NT2/D1 (cell line): ENCODE measurements around the gene SLC24A3.

Experiments used
- DNase-seq: peaks from one replicate; pipeline ENCODE4 v3.0.0-alpha.2; 2011; ENCODE audit warnings: low read depth, low spot score
- H3K27me3 ChIP-seq: 2 replicates; pipeline ENCODE4 v1.6.0; 2011; ENCODE audit warnings: mild to moderate bottlenecking; ENCODE audit not compliant: insufficient read length, insufficient read depth
- H3K36me3 ChIP-seq: 2 replicates; pipeline ENCODE4 v1.6.1; 2011; ENCODE audit warnings: mild to moderate bottlenecking, low read length, mixed read lengths; ENCODE audit not compliant: insufficient read depth, insufficient read length
- H3K4me1 ChIP-seq: 2 replicates; pipeline ENCODE4 v1.5.1; 2011; ENCODE audit not compliant: insufficient read depth, insufficient read length
- H3K4me3 ChIP-seq: 2 replicates; pipeline ENCODE4 v1.5.1; 2011; ENCODE audit warnings: low read depth; ENCODE audit not compliant: insufficient read length
- H3K9ac ChIP-seq: 2 replicates; pipeline ENCODE4 v1.6.0; 2011; ENCODE audit warnings: low read depth; ENCODE audit not compliant: insufficient read length
- H3K9me3 ChIP-seq: 2 replicates; pipeline ENCODE4 v1.5.1; 2011; ENCODE audit warnings: mild to moderate bottlenecking, low read length; ENCODE audit not compliant: insufficient read depth
- SUZ12 ChIP-seq: IDR thresholded peaks from 2 replicates; pipeline ENCODE4 v1.6.1; 2011; ENCODE audit not compliant: insufficient read length, insufficient read depth; ENCODE audit errors: extremely low read depth
- YY1 ChIP-seq: IDR thresholded peaks from 2 replicates; pipeline ENCODE4 v1.6.1; 2011; ENCODE audit not compliant: insufficient read length, insufficient read depth
- ZNF274 ChIP-seq: IDR thresholded peaks from 2 replicates; pipeline ENCODE4 v1.6.1; 2011; ENCODE audit warnings: mild to moderate bottlenecking, low read depth, low read length

The SLC24A3 gene

GRCh38 chr20:19320005-19320404 is 107.6 kb downstream of the SLC24A3 start:
- Histone ChIP-seq H3K36me3 (no peaks in the 10 kb centered on the region), H3K9ac (no peak overlapping the region)

DNA sequence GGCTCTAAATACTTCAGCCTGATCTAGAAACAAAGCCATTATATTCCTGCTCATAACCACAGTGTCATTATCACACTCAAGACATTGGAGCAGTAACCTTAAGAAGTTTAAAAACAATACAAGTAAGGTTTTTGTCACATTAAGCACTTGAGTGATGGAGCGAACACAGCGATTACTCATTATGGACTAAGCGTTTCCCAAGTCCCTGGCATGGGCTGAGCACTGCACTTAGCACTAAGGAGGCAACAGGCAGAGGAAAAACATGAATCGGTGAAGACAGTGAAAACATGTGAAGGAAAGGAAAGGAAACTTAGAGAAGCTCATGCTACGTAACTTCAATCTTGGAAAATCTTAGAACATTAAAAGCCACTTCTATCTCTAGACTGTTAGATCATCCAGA is 108.7 kb downstream of the SLC24A3 start:
- H3K36me3 ChIP-seq: no peaks in the 10 kb centered on the region
- TF ChIP-seq SUZ12 (no peak), YY1 (no peak), ZNF274 (no peak)
- H3K4me3 ChIP-seq: no peak overlapping the region
- no peaks in the 10 kb centered on the region for H3K9me3 ChIP-seq
- H3K4me1 ChIP-seq: peaks cover 4% of the 10 kb centered on the region
- no peak overlapping the region for H3K9ac ChIP-seq
- H3K27me3 ChIP-seq: no peaks in the 10 kb centered on the region
- DNase-seq: no peak

More at GRCh38 chr20:19320005-19320404, 107.6 kb downstream of the SLC24A3 start:
- H3K4me1 ChIP-seq: peaks cover 4% of the 10 kb centered on the region
- TF ChIP-seq ZNF274 (no peak), SUZ12 (no peak), YY1 (no peak)
- DNase-seq: no peak
- H3K9me3 ChIP-seq: no peaks in the 10 kb centered on the region
- no peak overlapping the region for H3K4me3 ChIP-seq
- H3K27me3 ChIP-seq: no peaks in the 10 kb centered on the region

- DNase-seq: no peak
- Histone ChIP-seq H3K4me1 (peaks cover 4% of the 10 kb centered on the region), H3K4me3 (no peak overlapping the region), H3K9me3 (no peaks in the 10 kb centered on the region), H3K9ac (no peak overlapping the region), H3K36me3 (no peaks in the 10 kb centered on the region), H3K27me3 (no peaks in the 10 kb centered on the region)
- no peak for TF ChIP-seq SUZ12
- no peak for TF ChIP-seq ZNF274
- TF ChIP-seq YY1: no peak
Measured at GRCh38 chr20:19322061-19322985, 109.9 kb downstream of the SLC24A3 start.

GRCh38 chr20:19327401-19327800 is 115.0 kb downstream of the SLC24A3 start:
- DNase-seq: no peak
- Histone ChIP-seq H3K9ac (no peak overlapping the region), H3K27me3 (no peaks in the 10 kb centered on the region), H3K9me3 (no peaks in the 10 kb centered on the region), H3K36me3 (no peaks in the 10 kb centered on the region), H3K4me1 (no peaks in the 10 kb centered on the region), H3K4me3 (no peak overlapping the region)
- TF ChIP-seq SUZ12: no peak
- no peak for TF ChIP-seq YY1
- no peak for TF ChIP-seq ZNF274

DNA sequence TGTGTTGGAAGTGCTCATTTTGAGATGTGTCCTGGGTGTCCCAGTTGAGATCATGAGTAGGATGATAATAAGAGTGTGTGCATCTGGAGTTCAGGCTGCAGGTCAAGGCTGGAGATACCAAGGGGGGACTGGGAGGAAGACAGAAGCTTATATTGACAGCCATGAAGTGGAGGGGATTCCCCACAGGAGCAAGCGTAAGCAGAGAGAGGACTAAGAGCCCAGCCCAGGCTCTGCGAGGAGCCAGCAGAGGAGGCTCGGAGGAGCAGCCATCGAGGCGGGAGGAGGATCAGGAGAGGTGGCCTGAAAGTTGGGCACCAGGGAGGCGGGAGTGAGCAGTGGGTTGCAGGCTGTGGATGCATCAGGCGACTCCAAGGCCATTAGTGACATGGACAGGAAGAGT is 116.2 kb downstream of the SLC24A3 start:
- no peaks in the 10 kb centered on the region for H3K4me1 ChIP-seq
- no peaks in the 10 kb centered on the region for H3K9me3 ChIP-seq
- TF ChIP-seq YY1: no peak
- TF ChIP-seq ZNF274: no peak
- TF ChIP-seq SUZ12: no peak
- no peaks in the 10 kb centered on the region for H3K27me3 ChIP-seq
- no peak overlapping the region for H3K4me3 ChIP-seq
- H3K36me3 ChIP-seq: no peaks in the 10 kb centered on the region
- no peak overlapping the region for H3K9ac ChIP-seq
- DNase-seq: no peak

DNA sequence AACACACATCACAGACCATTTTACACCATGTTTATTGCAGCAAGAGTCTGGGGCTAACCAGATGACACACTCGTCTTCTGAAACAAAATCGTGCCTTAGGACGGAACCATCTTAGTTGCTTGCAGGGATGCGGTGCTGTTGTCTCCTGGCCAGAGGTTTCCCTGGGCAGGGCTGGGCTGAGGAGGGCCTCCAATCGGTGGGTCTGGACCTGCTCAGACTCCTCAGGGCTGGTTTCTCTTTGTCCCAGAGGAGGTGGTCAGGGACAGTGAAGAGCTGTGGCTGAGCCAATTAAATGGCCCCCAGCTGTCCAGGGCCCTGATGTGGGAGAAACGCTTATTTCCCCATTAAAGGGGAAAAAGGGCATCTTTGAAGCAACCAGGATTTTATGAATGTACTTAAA is 117.6 kb downstream of the SLC24A3 start:
- TF ChIP-seq ZNF274 (no peak), SUZ12 (no peak), YY1 (no peak)
- DNase-seq: no peak
- H3K4me1 ChIP-seq: no peaks in the 10 kb centered on the region
- no peaks in the 10 kb centered on the region for H3K27me3 ChIP-seq
- no peaks in the 10 kb centered on the region for H3K36me3 ChIP-seq
- H3K9me3 ChIP-seq: no peaks in the 10 kb centered on the region
- H3K4me3 ChIP-seq: no peak overlapping the region
- H3K9ac ChIP-seq: no peak overlapping the region

DNA sequence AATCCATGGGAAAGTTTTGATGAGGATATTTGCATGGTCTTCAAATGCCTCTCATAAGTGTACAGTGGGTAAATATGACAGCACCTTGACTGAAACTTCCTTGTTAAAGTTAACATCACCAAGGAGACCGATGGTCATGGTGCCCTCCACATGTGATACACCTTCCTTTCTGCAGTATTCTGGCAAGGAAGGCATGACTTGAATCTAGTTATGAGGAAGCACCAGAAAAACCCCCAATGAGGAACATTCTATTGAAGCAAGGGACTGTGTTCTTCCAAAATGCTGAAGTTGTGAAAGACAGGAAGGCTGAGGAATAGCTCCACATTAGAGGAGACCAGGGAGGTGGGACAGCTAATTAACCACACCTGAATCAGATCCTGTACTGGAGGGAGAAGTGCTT is 118.3 kb downstream of the SLC24A3 start:
- no peak overlapping the region for H3K4me3 ChIP-seq
- no peaks in the 10 kb centered on the region for H3K27me3 ChIP-seq
- TF ChIP-seq ZNF274 (no peak), YY1 (no peak), SUZ12 (no peak)
- no peak for DNase-seq
- H3K9ac ChIP-seq: no peak overlapping the region
- H3K4me1 ChIP-seq: no peaks in the 10 kb centered on the region
- no peaks in the 10 kb centered on the region for H3K36me3 ChIP-seq
- no peaks in the 10 kb centered on the region for H3K9me3 ChIP-seq
